ENCODE measurements around the gene SOS2. TPM values are rescaled to one million over a fixed set of nuclear protein-coding genes. Genes with fewer than 3 reads are reported as not detected.

The SOS2 gene
- total RNA-seq, result 22.1 and 22.9 TPM in 2 replicates

GRCh38 chr14:50231475-50232275 is at the start of gene SOS2:
Gene SOS2, minus strand, starts transcription at chr14:50231578. Its CDS starts 295 bp downstream, at chr14:50231283.

GRCh38 chr14:50116181-50116956 is 115.0 kb downstream of the SOS2 start, which contains the start of gene VCPKMT:
Gene VCPKMT, minus strand, starts transcription at chr14:50116572. Its CDS starts 20 bp downstream, at chr14:50116552.

Other genes starting within 250 kb of the SOS2 start
- 7.1 and 7.7 TPM in 2 replicates for gene VCPKMT, start 115.0 kb downstream of the SOS2 start, total RNA-seq
- gene L2HGDH, start 80.7 kb upstream of the SOS2 start, total RNA-seq, result 3.6 and 4.6 TPM in 2 replicates
- 5.0 and 8.6 TPM in 2 replicates for gene DMAC2L, start 80.7 kb upstream of the SOS2 start, total RNA-seq
- gene CDKL1, start 165.3 kb upstream of the SOS2 start, total RNA-seq, result 4.1 and 7.4 TPM in 2 replicates

Measured in smooth muscle cell of the umbilical artery (primary cell).